A673 (cell line): ENCODE measurements around the gene C19orf47.

Experiments used
- EZH2 ChIP-seq: fragments of 200-600 bp; sonication (generic); IDR thresholded peaks from 2 replicates; pipeline ENCODE4 v1.6.1; 2017; ENCODE audit warnings: borderline replicate concordance, low read depth, mild to moderate bottlenecking, mixed read lengths, antibody characterized with exemption, low read length; ENCODE audit not compliant: poor library complexity, severe bottlenecking
- TF ChIP-seq, protein P1 (sequence below): fragments of 300-800, 200-600 bp; sonication (generic); conservative IDR thresholded peaks from 2 replicates; pipeline ENCODE4 v1.5.1; 2017; ENCODE audit warnings: low read depth, mild to moderate bottlenecking, antibody characterized with exemption, low read length, moderate library complexity, mixed read lengths

DNA sequence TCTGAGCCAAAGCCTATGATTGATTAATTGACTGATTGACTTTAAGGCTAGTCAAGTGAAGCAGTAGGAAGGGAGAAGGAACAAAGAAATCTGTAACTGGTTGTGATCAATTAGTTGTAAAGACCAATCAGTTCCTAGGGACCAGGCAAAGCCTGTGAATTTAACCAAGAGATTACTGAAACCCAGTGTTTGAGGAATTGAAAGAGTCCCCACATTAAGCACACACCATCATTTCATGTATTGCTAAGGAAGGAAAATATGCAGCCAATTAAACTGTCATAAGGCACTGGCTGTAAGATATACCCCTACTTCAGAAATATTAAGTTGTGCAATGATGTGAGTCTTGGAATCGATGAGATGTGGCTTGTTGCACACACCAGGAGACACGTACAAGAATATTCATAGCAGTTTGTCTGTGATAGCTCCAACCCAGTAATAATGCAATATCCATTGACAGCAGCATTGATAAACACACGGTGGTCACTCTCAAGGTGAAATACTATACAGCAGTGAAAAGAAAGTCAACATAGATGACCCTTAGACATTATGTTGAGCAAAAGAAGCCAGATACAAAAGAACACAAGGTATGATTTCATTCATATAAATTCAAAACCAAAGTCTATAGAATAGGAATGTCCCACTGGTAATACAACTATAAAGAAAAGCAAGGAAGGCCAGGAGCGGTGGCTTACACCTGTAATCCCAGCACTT, 9.0 kb downstream of the C19orf47 start:
- TF ChIP-seq, protein P1, sequence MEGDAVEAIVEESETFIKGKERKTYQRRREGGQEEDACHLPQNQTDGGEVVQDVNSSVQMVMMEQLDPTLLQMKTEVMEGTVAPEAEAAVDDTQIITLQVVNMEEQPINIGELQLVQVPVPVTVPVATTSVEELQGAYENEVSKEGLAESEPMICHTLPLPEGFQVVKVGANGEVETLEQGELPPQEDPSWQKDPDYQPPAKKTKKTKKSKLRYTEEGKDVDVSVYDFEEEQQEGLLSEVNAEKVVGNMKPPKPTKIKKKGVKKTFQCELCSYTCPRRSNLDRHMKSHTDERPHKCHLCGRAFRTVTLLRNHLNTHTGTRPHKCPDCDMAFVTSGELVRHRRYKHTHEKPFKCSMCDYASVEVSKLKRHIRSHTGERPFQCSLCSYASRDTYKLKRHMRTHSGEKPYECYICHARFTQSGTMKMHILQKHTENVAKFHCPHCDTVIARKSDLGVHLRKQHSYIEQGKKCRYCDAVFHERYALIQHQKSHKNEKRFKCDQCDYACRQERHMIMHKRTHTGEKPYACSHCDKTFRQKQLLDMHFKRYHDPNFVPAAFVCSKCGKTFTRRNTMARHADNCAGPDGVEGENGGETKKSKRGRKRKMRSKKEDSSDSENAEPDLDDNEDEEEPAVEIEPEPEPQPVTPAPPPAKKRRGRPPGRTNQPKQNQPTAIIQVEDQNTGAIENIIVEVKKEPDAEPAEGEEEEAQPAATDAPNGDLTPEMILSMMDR = no peak
- TF ChIP-seq EZH2 = no peak
